ELR (cell line): ENCODE data around the gene NRXN2.
A peak's percentile ranks its signal among the peaks of the same experiment; 100 is the strongest.

Source experiments
- DNase-seq: peaks from one replicate; pipeline ENCODE4 v3.0.0-alpha.2; 2015; ENCODE audit warnings: low read depth

The NRXN2 gene

GRCh38 chr11:64588701-64589100 is 134.3 kb downstream of the NRXN2 start:
- DNase-seq = no peak

GRCh38 chr11:64586366-64586765 is 136.6 kb downstream of the NRXN2 start:
- no peak for DNase-seq

- DNase-seq = no peak
Observed at GRCh38 chr11:64585150-64585549, 137.8 kb downstream of the NRXN2 start.

- no peak for DNase-seq
Observed at GRCh38 chr11:64583296-64584262, 139.4 kb downstream of the NRXN2 start.

- DNase-seq = no peak
Observed at GRCh38 chr11:64582885-64583284, 140.1 kb downstream of the NRXN2 start.

- no peak for DNase-seq
Observed at GRCh38 chr11:64581057-64581523, 141.9 kb downstream of the NRXN2 start.

GRCh38 chr11:64580412-64580811 is 142.6 kb downstream of the NRXN2 start:
- DNase-seq = no peak

GRCh38 chr11:64577202-64577601 is 145.8 kb downstream of the NRXN2 start:
- DNase-seq = no peak

GRCh38 chr11:64572143-64572542 is 150.9 kb downstream of the NRXN2 start:
- DNase-seq = no peak

- DNase-seq = no peak
Observed at GRCh38 chr11:64571410-64572091, 151.4 kb downstream of the NRXN2 start.

- no peak for DNase-seq
Observed at GRCh38 chr11:64571050-64571409, 152.0 kb downstream of the NRXN2 start.

GRCh38 chr11:64570341-64570740 is 152.7 kb downstream of the NRXN2 start:
- no peak for DNase-seq

GRCh38 chr11:64569300-64569970 is 153.6 kb downstream of the NRXN2 start:
- no peak for DNase-seq

- no peak for DNase-seq
Observed at GRCh38 chr11:64568584-64569140, 154.3 kb downstream of the NRXN2 start.

GRCh38 chr11:64568041-64568571 is 154.9 kb downstream of the NRXN2 start:
- no peak for DNase-seq

GRCh38 chr11:64566915-64567891 is 155.8 kb downstream of the NRXN2 start:
- DNase-seq = no peak

- peak; percentile 53 for DNase-seq
Observed at GRCh38 chr11:64566042-64566914, 156.7 kb downstream of the NRXN2 start.

GRCh38 chr11:64564947-64565889 is 157.8 kb downstream of the NRXN2 start:
- no peak for DNase-seq

- DNase-seq = no peak
Observed at GRCh38 chr11:64564419-64564818, 158.6 kb downstream of the NRXN2 start.
